Cardiac muscle cell (in vitro differentiated cells and primary cell): Measurements from ENCODE around the gene TMOD1. TPM values are rescaled to one million over a fixed set of nuclear protein-coding genes. Genes with fewer than 3 reads are reported as not detected.
A peak's percentile ranks its signal among the peaks of the same experiment; 100 is the strongest.

Source experiments
- DNase-seq, 2 donors: peaks; one replicate each; pipeline versions ENCODE4 v3.0.0 to v3.0.0-alpha.2; 2010 to 2017; ENCODE audit warnings: low read depth in 1 of 2, low spot score in 1 of 2
- H3K27ac ChIP-seq: fragments of 200-600 bp; sonication (generic); 2 replicates; pipeline ENCODE4 v1.5.1; 2016
- H3K27me3 ChIP-seq: fragments of 200-600 bp; sonication (generic); 2 replicates; pipeline ENCODE4 v1.6.0; 2016; ENCODE audit warnings: control low read depth
- H3K36me3 ChIP-seq: fragments of 200-600 bp; sonication (generic); 2 replicates; pipeline ENCODE4 v1.5.1; 2016; ENCODE audit warnings: control low read depth
- H3K4me1 ChIP-seq: fragments of 200-600 bp; sonication (generic); 2 replicates; pipeline ENCODE4 v1.8.1; 2017; ENCODE audit warnings: low read depth, mild to moderate bottlenecking, mixed run types
- H3K4me3 ChIP-seq: fragments of 200-600 bp; sonication (generic); 2 replicates; pipeline ENCODE4 v1.5.1; 2016; ENCODE audit warnings: mild to moderate bottlenecking
- H3K9me3 ChIP-seq: fragments of 200-600 bp; sonication (generic); 2 replicates; pipeline ENCODE4 v1.5.1; 2017; ENCODE audit warnings: low read depth, mild to moderate bottlenecking, control low read depth
- CTCF ChIP-seq: IDR thresholded peaks from 2 replicates; pipeline ENCODE4 v1.5.1; 2012; ENCODE audit warnings: low read depth, mild to moderate bottlenecking, low read length
- polyA plus RNA-seq: library from polyadenylated mRNA; unstranded; fragments of >200 nt; fragmentation: Nextera tagmentation; extraction: Ambion mirVana; gene quantifications from 2 replicates; pipeline ENCODE4 v1.2.1, GENCODE V29; 2016
- total RNA-seq: library from RNA; depleted of rRNA; stranded (reverse); fragments of >200 nt; gene quantifications from 2 replicates; pipeline ENCODE4 v1.2.3, GENCODE V29; 2016

TMOD1 gene
- total and polyA plus RNA-seq, 2 experiments from 2014 or later = 75.7 to 168 TPM

GRCh38 chr9:97625620-97626019, 124.2 kb downstream of the TMOD1 start:
- H3K4me3 ChIP-seq = no peak overlapping the region
- H3K27ac ChIP-seq = peak overlapping the region; percentile 75
- DNase-seq = peak in 1 of 2 donors; percentile 37
- no peaks in the 10 kb centered on the region for H3K36me3 ChIP-seq
- peaks cover 48% of the 10 kb centered on the region for H3K4me1 ChIP-seq
- H3K27me3 ChIP-seq = no peaks in the 10 kb centered on the region
- H3K9me3 ChIP-seq = no peaks in the 10 kb centered on the region
- no peak for TF ChIP-seq CTCF

- Histone ChIP-seq H3K4me1 (peaks cover 56% of the 10 kb centered on the region), H3K36me3 (no peaks in the 10 kb centered on the region), H3K27ac (peak overlapping the region; percentile 85), H3K27me3 (no peaks in the 10 kb centered on the region), H3K4me3 (no peak overlapping the region), H3K9me3 (no peaks in the 10 kb centered on the region)
- no peak for TF ChIP-seq CTCF
- no peak for DNase-seq
Measured at GRCh38 chr9:97627624-97628023, 126.2 kb downstream of the TMOD1 start.

- peak in 1 of 2 donors; percentile 47 for DNase-seq
- Histone ChIP-seq H3K27ac (peak overlapping the region; percentile 85), H3K4me3 (no peak overlapping the region), H3K27me3 (no peaks in the 10 kb centered on the region), H3K4me1 (peaks cover 56% of the 10 kb centered on the region), H3K36me3 (no peaks in the 10 kb centered on the region), H3K9me3 (no peaks in the 10 kb centered on the region)
- no peak for TF ChIP-seq CTCF
Measured at GRCh38 chr9:97628668-97629067, 127.2 kb downstream of the TMOD1 start.

GRCh38 chr9:97629156-97629555, 127.7 kb downstream of the TMOD1 start:
- no peak for TF ChIP-seq CTCF
- H3K36me3 ChIP-seq = no peaks in the 10 kb centered on the region
- DNase-seq = no peak
- no peak overlapping the region for H3K4me3 ChIP-seq
- peaks cover 56% of the 10 kb centered on the region for H3K4me1 ChIP-seq
- peak overlapping the region; percentile 85 for H3K27ac ChIP-seq
- no peaks in the 10 kb centered on the region for H3K9me3 ChIP-seq
- H3K27me3 ChIP-seq = no peaks in the 10 kb centered on the region

GRCh38 chr9:97630591-97630990, 129.1 kb downstream of the TMOD1 start:
- Histone ChIP-seq H3K36me3 (no peaks in the 10 kb centered on the region), H3K27ac (no peak overlapping the region), H3K4me1 (peaks cover 49% of the 10 kb centered on the region), H3K27me3 (no peaks in the 10 kb centered on the region), H3K4me3 (no peak overlapping the region), H3K9me3 (no peaks in the 10 kb centered on the region)
- DNase-seq = no peak
- no peak for TF ChIP-seq CTCF
